ENCODE measurements around the gene PBX2. TPM values are rescaled to one million over a fixed set of nuclear protein-coding genes. Genes with fewer than 3 reads are reported as not detected.

The PBX2 gene
- total RNA-seq, 1 experiment from 2014 or later, result 176 TPM

- Mint-ChIP-seq H3K27me3 (ENCODE audit: low read depth) (no peaks in the 10 kb centered on the region; the same call in 1 of the 2 replicates), H3K4me1 (peaks cover 6 to 22% of the 10 kb centered on the region in 2 experiments; a peak in 3 of 4 replicates), H3K9me3 (no peaks in the 10 kb centered on the region), H3K27ac (peak overlapping the region in 2 of 3 experiments; percentile 38 to 66; a peak in 6 of 7 replicates), H3K36me3 (ENCODE audit: insufficient read depth in 1 of 3, low read depth in 3 of 3) (peaks cover 42 to 74% (median 56%) of the 10 kb centered on the region in 3 experiments), H3K4me3 (peak overlapping the region in 1 of 2 experiments; percentile 2; a peak in 1 of 5 replicates)
- Histone ChIP-seq H4K8ac (replicated peaks; ENCODE audit: insufficient read length, low read depth, low read length) (no peak overlapping the region), H3K4ac (ENCODE audit: low read depth, low read length) (no peak overlapping the region), H2BK20ac (ENCODE audit: low read depth, low read length, poor library complexity, severe bottlenecking) (no peak overlapping the region), H3K23ac (ENCODE audit: insufficient read length, low read depth, low read length) (no peak overlapping the region), H2AK5ac (ENCODE audit: insufficient read length, low read length) (no peak overlapping the region), H3K27ac (ENCODE audit: insufficient read length, low read depth, low read length) (no peak overlapping the region), H2BK12ac (ENCODE audit: insufficient read length, low read depth, low read length) (no peak overlapping the region), H3T11ph (ENCODE audit: low read length) (no peak overlapping the region), H3K79me2 (ENCODE audit: insufficient read depth, low read length) (no peaks in the 10 kb centered on the region), H4K5ac (ENCODE audit: insufficient read length, low read depth, low read length) (no peak overlapping the region), H3K56ac (ENCODE audit: insufficient read length, low read depth, low read length) (no peak overlapping the region), H4K20me1 (ENCODE audit: control insufficient read depth, insufficient read depth, insufficient read length) (peaks cover 2% of the 10 kb centered on the region), H3K9me3 (ENCODE audit: control insufficient read depth, low read depth, low read length) (no peaks in the 10 kb centered on the region), H3K79me1 (ENCODE audit: insufficient read depth, low read depth, low read length, poor library complexity, severe bottlenecking) (no peaks in the 10 kb centered on the region), H4K91ac (ENCODE audit: insufficient read length, low read depth, low read length) (no peak overlapping the region), H2BK15ac (ENCODE audit: low read depth, low read length) (no peak overlapping the region), H3K18ac (ENCODE audit: insufficient read length, low read depth, low read length) (no peak overlapping the region), H3K23me2 (ENCODE audit: insufficient read length, low read depth, low read length, poor library complexity, severe bottlenecking) (no peaks in the 10 kb centered on the region), H2AFZ (ENCODE audit: low read length) (no peak overlapping the region), H3K4me2 (ENCODE audit: insufficient read depth, insufficient read length, low read length) (no peak overlapping the region), H3K14ac (ENCODE audit: insufficient read depth, low read length) (no peak overlapping the region), H3K9ac (ENCODE audit: extremely low read depth, insufficient read length, low read length) (no peak overlapping the region), H2BK5ac (ENCODE audit: insufficient read length, low read length) (no peak overlapping the region), H3K27me3 (ENCODE audit: insufficient read depth, low read length) (no peaks in the 10 kb centered on the region), H3K4me1 (ENCODE audit: insufficient read depth, low read length) (no peaks in the 10 kb centered on the region), H2BK120ac (ENCODE audit: low read depth, low read length, poor library complexity, severe bottlenecking) (no peak overlapping the region)
- no CpG with 5 or more reads among the region's 6 CpGs for WGBS (ENCODE audit: extremely low coverage, insufficient read length, low lambda C conversion rate)
- TF ChIP-seq CTCF (conservative IDR thresholded peaks at IDR 0.05), result no peak
- DNase-seq, result no peak
Measured at GRCh38 chr6:32167761-32168262, 22.2 kb downstream of the PBX2 start.
